Measurements from ENCODE around the gene FCN2.

DNA sequence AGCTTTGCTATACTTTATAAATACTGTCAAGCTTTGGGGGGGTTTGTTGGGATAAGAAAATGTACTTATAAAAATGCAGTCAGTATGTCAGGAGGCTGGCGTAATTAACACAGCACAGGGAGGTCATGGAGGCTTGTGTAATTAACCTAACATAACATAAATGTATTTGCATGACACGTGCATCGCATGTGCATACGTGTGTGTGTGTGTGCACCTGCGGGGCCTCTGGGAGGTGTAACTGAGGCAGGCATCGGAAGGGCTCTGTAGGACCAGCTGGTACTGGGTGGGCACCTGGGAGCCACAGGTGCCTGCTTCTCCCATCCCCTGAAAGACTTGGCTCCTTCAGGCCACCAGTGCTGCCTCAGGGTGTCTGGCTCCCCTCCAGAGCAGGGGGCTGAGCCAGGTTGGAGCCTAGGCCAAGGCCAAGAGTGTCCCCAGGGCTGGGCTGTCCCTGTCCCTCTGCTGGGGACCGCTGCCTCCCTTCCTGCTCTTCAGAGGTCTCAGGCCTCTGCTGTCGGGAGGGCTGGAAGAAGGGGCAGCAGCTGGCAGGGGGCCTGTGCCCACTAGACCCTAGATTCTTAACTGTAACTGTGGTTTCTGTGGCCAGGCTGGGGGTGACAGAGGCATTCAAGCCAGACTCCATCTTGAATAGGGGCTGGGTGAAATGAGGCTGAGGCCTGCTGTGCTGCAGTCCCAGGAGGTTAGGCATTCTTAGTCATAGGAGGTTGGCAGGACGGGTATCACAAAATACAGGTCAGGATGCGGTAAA lies 9.0 kb downstream of the FCN2 start:
- TF ChIP-seq, protein P1, sequence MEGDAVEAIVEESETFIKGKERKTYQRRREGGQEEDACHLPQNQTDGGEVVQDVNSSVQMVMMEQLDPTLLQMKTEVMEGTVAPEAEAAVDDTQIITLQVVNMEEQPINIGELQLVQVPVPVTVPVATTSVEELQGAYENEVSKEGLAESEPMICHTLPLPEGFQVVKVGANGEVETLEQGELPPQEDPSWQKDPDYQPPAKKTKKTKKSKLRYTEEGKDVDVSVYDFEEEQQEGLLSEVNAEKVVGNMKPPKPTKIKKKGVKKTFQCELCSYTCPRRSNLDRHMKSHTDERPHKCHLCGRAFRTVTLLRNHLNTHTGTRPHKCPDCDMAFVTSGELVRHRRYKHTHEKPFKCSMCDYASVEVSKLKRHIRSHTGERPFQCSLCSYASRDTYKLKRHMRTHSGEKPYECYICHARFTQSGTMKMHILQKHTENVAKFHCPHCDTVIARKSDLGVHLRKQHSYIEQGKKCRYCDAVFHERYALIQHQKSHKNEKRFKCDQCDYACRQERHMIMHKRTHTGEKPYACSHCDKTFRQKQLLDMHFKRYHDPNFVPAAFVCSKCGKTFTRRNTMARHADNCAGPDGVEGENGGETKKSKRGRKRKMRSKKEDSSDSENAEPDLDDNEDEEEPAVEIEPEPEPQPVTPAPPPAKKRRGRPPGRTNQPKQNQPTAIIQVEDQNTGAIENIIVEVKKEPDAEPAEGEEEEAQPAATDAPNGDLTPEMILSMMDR (IDR thresholded peaks at IDR 0.05) = no peak
- TF ChIP-seq POLR2A (IDR thresholded peaks at IDR 0.05) = no peak
